Fibroblast of lung (primary cell): ENCODE measurements around the gene DDA1. TPM values are rescaled to one million over a fixed set of nuclear protein-coding genes. Genes with fewer than 3 reads are reported as not detected.
A peak's percentile ranks its signal among the peaks of the same experiment; 100 is the strongest.

ENCODE experiments used
- DNase-seq, 2 donors: peaks; one replicate each; pipeline versions ENCODE4 v3.0.0 to v3.0.0-alpha.2; 2010; ENCODE audit warnings: low read depth in 2 of 2
- H2AFZ ChIP-seq: 2 replicates; pipeline ENCODE4 v1.5.1; 2012; ENCODE audit warnings: low read length, control low read depth, inconsistent platforms
- H3K27ac ChIP-seq: 2 replicates; pipeline ENCODE4 v1.5.1; 2011; ENCODE audit warnings: low read length, control low read depth; ENCODE audit not compliant: insufficient read depth
- H3K27me3 ChIP-seq: 2 replicates; pipeline ENCODE4 v1.5.1; 2011; ENCODE audit warnings: mild to moderate bottlenecking, low read length; ENCODE audit not compliant: control insufficient read depth, insufficient read depth
- H3K36me3 ChIP-seq: 2 replicates; pipeline ENCODE4 v1.5.1; 2011; ENCODE audit warnings: low read length; ENCODE audit not compliant: control insufficient read depth, insufficient read depth
- H3K4me1 ChIP-seq: 2 replicates; pipeline ENCODE4 v1.5.1; 2011; ENCODE audit warnings: low read length; ENCODE audit not compliant: control insufficient read depth, insufficient read depth; ENCODE audit errors: extremely low read depth
- H3K4me2 ChIP-seq: 2 replicates; pipeline ENCODE4 v1.5.1; 2011; ENCODE audit warnings: low read length, control low read depth; ENCODE audit not compliant: insufficient read depth; ENCODE audit errors: extremely low read depth
- H3K4me3 ChIP-seq, 4 experiments: fragments of 200-600 bp in 1 of 4; sonication (generic) in 1 of 4; replicated peaks in 1 of 4; 2 replicates each; pipeline ENCODE4 v1.5.1; 2011 to 2016; ENCODE audit warnings: low read length in 4 of 4, low read depth in 3 of 4, mild to moderate bottlenecking in 3 of 4, control low read depth in 2 of 4, inconsistent platforms in 1 of 4, mixed read lengths in 1 of 4; ENCODE audit not compliant: insufficient read depth in 1 of 4; ENCODE audit errors: control extremely low read depth in 1 of 4
- H3K79me2 ChIP-seq: 2 replicates; pipeline ENCODE4 v1.5.1; 2012; ENCODE audit warnings: mild to moderate bottlenecking, low read length, inconsistent platforms; ENCODE audit not compliant: control insufficient read depth, insufficient read depth
- H3K9ac ChIP-seq: 2 replicates; pipeline ENCODE4 v1.5.1; 2011; ENCODE audit warnings: mild to moderate bottlenecking, low read length, control low read depth; ENCODE audit not compliant: insufficient read depth
- H3K9me3 ChIP-seq: 2 replicates; pipeline ENCODE4 v1.5.1; 2012; ENCODE audit warnings: low read depth, low read length; ENCODE audit not compliant: control insufficient read depth, insufficient read depth
- H4K20me1 ChIP-seq: 2 replicates; pipeline ENCODE4 v1.5.1; 2011; ENCODE audit warnings: low read length; ENCODE audit not compliant: control insufficient read depth, insufficient read depth; ENCODE audit errors: extremely low read depth
- CTCF ChIP-seq, 2 donors: IDR thresholded peaks in 1 of 2; conservative IDR thresholded peaks in 1 of 2; 1 replicate in 1 of 2; 2 replicates in 1 of 2; pipeline ENCODE4 v1.5.1; 2011 to 2012; ENCODE audit warnings: low read length in 2 of 2, control low read depth in 1 of 2, inconsistent platforms in 1 of 2, low read depth in 1 of 2, mild to moderate bottlenecking in 1 of 2
- EZH2 ChIP-seq: IDR thresholded peaks from 2 replicates; pipeline ENCODE4 v1.5.1; 2012; ENCODE audit warnings: low read length, control low read depth, mild to moderate bottlenecking; ENCODE audit errors: missing control alignments
- polyA plus RNA-seq, 2 donors: library from polyadenylated mRNA; depleted of rRNA in 1 of 2; stranded (reverse) in 1 of 2; unstranded in 1 of 2; fragments of >200 nt; gene quantifications; 2 replicates each; pipeline ENCODE4 v1.2.1, GENCODE V29; 2011 to 2012; ENCODE audit warnings: missing spikeins in 1 of 2
- total RNA-seq: library from RNA; depleted of rRNA; stranded (reverse); fragments of >200 nt; gene quantifications from 2 replicates; pipeline ENCODE4 v1.2.1, GENCODE V29; 2014

DDA1 gene
- total and polyA plus RNA-seq, 2 donors (not counting 1 experiment from before 2014, with no cell fraction given), result 17.7 to 42.6 TPM

- no peaks in the 10 kb centered on the region for H3K27me3 ChIP-seq
- no peaks in the 10 kb centered on the region for H3K36me3 ChIP-seq
- no peaks in the 10 kb centered on the region for H3K79me2 ChIP-seq
- TF ChIP-seq CTCF (conservative IDR thresholded peaks at IDR 0.05 in 1 of 2, IDR thresholded peaks at IDR 0.05 in 1 of 2; ENCODE audit: low read depth in 1 of 2, low read length in 2 of 2), result no peak
- no peak for TF ChIP-seq EZH2
- no peak overlapping the region for H3K4me2 ChIP-seq
- H3K4me1 ChIP-seq, result no peaks in the 10 kb centered on the region
- H3K9ac ChIP-seq, result no peak overlapping the region
- no peak overlapping the region for H2AFZ ChIP-seq
- H4K20me1 ChIP-seq, result no peaks in the 10 kb centered on the region
- no peak overlapping the region for H3K27ac ChIP-seq
- no peak for DNase-seq
- no peaks in the 10 kb centered on the region for H3K9me3 ChIP-seq
- H3K4me3 ChIP-seq, result no peak overlapping the region
These were observed 22.6 kb upstream of the DDA1 start for GRCh38 chr19:17286752-17287151.

GRCh38 chr19:17289489-17289888, 19.9 kb upstream of the DDA1 start:
- H3K36me3 ChIP-seq, result no peaks in the 10 kb centered on the region
- no peaks in the 10 kb centered on the region for H3K27me3 ChIP-seq
- H3K4me2 ChIP-seq, result peak overlapping the region; percentile 35
- H4K20me1 ChIP-seq, result no peaks in the 10 kb centered on the region
- no peak for TF ChIP-seq CTCF (conservative IDR thresholded peaks at IDR 0.05 in 1 of 2, IDR thresholded peaks at IDR 0.05 in 1 of 2; ENCODE audit: low read depth in 1 of 2, low read length in 2 of 2)
- no peak for TF ChIP-seq EZH2
- peak overlapping the region in 1 of 4 experiments; percentile 16 for H3K4me3 ChIP-seq
- no peak overlapping the region for H3K27ac ChIP-seq
- peaks cover 2% of the 10 kb centered on the region for H3K4me1 ChIP-seq
- peak; percentile 90 to 92 for DNase-seq
- H3K9me3 ChIP-seq, result no peaks in the 10 kb centered on the region
- H3K79me2 ChIP-seq, result no peaks in the 10 kb centered on the region
- H2AFZ ChIP-seq, result no peak overlapping the region
- no peak overlapping the region for H3K9ac ChIP-seq

GRCh38 chr19:17292301-17293074, 16.9 kb upstream of the DDA1 start:
- peak overlapping the region; percentile 51 to 69 (median 58) for H3K4me3 ChIP-seq
- peak; percentile 79 to 89 for DNase-seq
- H3K36me3 ChIP-seq, result peaks cover 1% of the 10 kb centered on the region
- H3K4me2 ChIP-seq, result peak overlapping the region; percentile 77
- no peaks in the 10 kb centered on the region for H3K9me3 ChIP-seq
- no peak for TF ChIP-seq EZH2
- TF ChIP-seq CTCF (conservative IDR thresholded peaks at IDR 0.05 in 1 of 2, IDR thresholded peaks at IDR 0.05 in 1 of 2; ENCODE audit: low read depth in 1 of 2, low read length in 2 of 2), result peak; percentile 83 to 89
- no peaks in the 10 kb centered on the region for H3K27me3 ChIP-seq
- H4K20me1 ChIP-seq, result no peaks in the 10 kb centered on the region
- peak overlapping the region; percentile 95 for H2AFZ ChIP-seq
- H3K79me2 ChIP-seq, result no peaks in the 10 kb centered on the region
- peak overlapping the region; percentile 48 for H3K9ac ChIP-seq
- peak overlapping the region; percentile 46 for H3K27ac ChIP-seq
- peaks cover 2% of the 10 kb centered on the region for H3K4me1 ChIP-seq
